GM18526 (cell line): ENCODE results near the gene SHISA4.

Experiments
- POLR2A ChIP-seq: IDR thresholded peaks from 3 replicates; pipeline ENCODE4 v1.6.1; 2011; ENCODE audit not compliant: insufficient read length; ENCODE audit errors: extremely low read depth

Gene SHISA4

GRCh38 chr1:201890806-201891450 is 2.2 kb downstream of the SHISA4 start:
- no peak for TF ChIP-seq POLR2A

DNA sequence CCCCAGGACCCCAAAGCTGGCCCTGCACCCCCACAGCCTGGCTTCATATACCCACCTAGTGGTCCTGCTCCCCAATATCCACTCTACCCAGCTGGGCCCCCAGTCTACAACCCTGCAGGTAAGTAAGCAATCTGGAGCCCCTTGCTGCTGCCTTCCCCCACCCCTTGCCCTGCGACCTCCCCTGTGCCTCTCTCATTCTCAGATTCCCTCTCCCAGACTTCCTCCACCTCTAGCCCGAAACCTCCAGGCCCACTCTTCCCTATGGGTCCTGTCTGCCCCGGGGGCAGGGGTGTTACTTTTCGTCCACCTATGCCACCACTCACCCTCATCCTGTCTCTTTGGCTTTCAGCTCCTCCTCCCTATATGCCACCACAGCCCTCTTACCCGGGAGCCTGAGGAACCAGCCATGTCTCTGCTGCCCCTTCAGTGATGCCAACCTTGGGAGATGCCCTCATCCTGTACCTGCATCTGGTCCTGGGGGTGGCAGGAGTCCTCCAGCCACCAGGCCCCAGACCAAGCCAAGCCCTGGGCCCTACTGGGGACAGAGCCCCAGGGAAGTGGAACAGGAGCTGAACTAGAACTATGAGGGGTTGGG is 2.9 kb downstream of the SHISA4 start:
- no peak for TF ChIP-seq POLR2A

GRCh38 chr1:201892211-201892610 is 3.5 kb downstream of the SHISA4 start:
- TF ChIP-seq POLR2A, result no peak

DNA sequence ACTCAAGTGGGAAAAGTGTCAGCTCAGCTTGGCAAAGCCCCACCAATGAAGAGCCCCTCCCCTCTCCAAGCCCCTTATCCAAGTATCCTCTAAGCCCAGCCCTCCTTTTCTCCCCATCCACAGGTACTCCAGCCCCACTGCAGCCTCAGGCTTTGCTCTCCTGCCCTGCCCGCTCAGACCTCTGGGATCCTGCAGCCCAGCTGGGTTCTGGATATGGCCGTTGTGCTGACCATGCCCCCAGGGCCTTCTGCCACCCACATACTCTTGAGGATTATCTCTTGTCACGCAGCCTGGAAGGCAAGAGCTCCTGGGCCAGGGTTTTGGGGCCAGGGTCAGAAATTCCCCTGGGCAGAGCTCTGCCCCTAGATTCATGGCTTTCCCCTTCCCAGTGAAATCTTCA is 4.7 kb downstream of the SHISA4 start:
- TF ChIP-seq POLR2A, result no peak

- no peak for TF ChIP-seq POLR2A
Measured at GRCh38 chr1:201894343-201895119, 5.8 kb downstream of the SHISA4 start.

- no peak for TF ChIP-seq POLR2A
Measured at GRCh38 chr1:201895120-201895665, 6.5 kb downstream of the SHISA4 start.

DNA sequence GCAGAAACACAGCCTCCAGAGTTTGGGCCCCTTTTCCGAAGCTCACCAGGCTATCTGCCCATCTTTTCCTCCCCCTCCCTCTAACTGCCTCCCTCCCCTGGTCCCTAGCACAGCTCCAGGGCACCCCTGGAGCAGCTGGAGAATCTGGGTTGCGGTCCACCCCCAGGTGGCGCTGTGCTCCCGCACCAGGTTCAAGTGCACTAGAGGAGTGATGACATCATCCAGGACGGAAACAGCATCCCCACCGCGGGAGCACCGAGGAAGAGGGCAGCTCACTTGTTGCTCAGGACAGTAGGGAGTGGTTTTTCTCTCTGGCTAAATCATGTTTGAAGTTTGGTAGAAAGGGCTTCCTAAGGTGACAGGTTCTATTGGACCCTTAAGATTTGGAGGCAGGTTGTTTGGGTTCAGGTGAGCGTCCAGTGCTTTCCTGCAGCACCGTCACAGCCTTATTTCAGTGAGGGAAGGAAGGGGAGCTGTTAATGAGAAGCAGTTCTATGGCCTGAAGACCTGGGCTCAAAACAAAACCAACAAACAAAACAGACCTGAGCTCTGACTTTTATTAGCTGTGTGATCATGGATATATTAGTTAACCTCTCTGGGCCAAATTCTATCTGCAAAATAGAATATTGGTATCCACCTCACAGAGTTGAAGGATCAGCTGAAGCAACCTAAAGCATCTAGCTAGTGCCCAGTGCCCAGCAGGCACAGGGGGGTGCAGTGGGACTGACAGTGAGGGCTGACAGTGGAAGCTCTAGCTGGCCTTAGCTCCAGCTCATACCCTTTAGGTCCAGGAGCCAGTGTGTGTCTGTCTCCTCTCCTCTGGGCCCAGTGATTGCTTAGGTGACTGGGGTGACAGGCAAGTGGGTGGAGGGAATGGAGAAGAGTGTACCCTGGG is 7.5 kb downstream of the SHISA4 start:
- TF ChIP-seq POLR2A, result no peak

GRCh38 chr1:201896951-201897391 is 8.3 kb downstream of the SHISA4 start:
- no peak for TF ChIP-seq POLR2A

DNA sequence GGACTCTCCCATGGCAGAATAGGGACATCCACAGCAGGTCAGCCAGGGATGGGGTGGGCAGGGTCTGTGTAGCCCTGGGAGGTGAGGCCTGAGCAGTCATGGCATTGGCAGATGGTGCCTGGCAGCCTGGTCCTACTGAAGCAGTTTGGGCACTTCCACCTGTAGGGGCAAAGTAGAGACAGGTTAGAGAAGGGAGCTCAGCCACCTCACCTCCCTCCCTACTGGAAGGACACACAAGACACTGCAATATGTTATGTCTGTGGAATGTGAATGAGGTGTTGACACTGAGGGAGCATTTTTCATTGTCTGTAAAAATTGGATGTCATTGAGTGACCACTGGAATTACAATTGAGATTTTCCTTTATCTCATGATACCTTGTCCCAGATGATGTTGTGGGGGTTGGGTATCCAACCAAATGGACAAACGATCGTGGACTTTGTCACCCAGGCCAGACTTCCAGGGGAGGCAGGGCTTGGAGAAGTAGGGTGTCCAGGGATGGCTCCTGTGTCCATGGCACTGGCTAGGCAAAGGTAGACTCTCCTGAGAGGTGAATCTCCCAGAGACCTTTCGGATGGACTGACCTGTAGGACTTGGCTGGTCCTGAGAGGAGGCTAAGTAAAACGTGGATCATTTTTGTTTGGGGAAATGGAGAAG is 9.7 kb downstream of the SHISA4 start:
- TF ChIP-seq POLR2A, result no peak

- no peak for TF ChIP-seq POLR2A
Measured at GRCh38 chr1:201898992-201899391, 10.3 kb downstream of the SHISA4 start.

GRCh38 chr1:201899683-201900429 is 11.2 kb downstream of the SHISA4 start:
- TF ChIP-seq POLR2A, result no peak

- no peak for TF ChIP-seq POLR2A
Measured at GRCh38 chr1:201900476-201900875, 11.8 kb downstream of the SHISA4 start.

DNA sequence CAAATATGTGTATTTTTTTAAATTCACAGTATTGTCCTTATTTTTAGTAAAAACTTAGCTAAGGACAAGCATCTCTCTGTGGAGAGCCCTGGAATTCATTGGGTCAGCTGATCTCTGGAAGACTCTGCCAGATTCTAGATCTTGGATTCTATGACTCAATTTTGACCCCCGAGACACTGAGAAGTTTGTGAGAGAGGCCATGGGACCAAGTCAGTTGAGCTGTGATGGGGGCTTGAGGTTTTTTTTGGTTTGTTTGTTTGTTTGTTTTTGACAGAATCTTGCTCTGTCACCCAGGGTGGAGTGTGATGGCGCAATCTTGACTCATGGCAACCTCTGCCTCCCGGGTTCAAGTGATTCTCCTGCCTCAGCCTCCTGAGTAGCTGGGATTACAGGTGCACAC is 13.5 kb downstream of the SHISA4 start:
- no peak for TF ChIP-seq POLR2A

DNA sequence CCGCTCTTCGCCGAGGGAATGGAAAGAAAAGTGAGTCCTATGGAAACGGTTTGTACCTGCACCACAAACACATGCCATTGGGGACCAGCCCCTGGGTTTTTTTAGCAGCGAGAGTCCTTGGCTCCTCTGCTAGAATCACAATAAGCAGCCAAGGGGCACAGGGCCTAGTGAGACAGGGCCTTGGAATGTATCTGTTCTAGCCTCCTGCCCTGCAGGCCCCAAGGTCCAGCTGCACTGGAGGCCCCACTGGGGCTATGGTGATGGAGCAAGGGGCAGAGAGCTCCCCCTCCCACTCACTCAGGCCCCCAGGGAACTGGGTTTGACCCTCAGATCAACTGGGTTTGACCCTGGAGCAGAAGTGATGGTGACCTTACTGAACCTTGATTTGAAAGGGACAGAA is 14.4 kb downstream of the SHISA4 start:
- no peak for TF ChIP-seq POLR2A

GRCh38 chr1:201904579-201904978 is 15.9 kb downstream of the SHISA4 start:
- TF ChIP-seq POLR2A, result no peak
